Nephron progenitor cell (in vitro differentiated cells): ENCODE results near the gene ROBO3.

Source experiments
- DNase-seq: peaks from one replicate; pipeline ENCODE4 v3.0.0; 2021
- H3K27ac Mint-ChIP-seq: 2 replicates; pipeline ENCODE4 v1.8.0; 2021; ENCODE audit warnings: mild to moderate bottlenecking, moderate library complexity, mixed read lengths
- H3K27me3 Mint-ChIP-seq: 2 replicates; pipeline ENCODE4 v1.8.0; 2021; ENCODE audit warnings: mild to moderate bottlenecking, low read depth, mixed read lengths; ENCODE audit not compliant: poor library complexity
- H3K36me3 Mint-ChIP-seq: 2 replicates; pipeline ENCODE4 v1.8.0; 2021; ENCODE audit warnings: low read depth, mixed read lengths
- H3K4me1 Mint-ChIP-seq: 2 replicates; pipeline ENCODE4 v1.8.0; 2021; ENCODE audit warnings: mixed read lengths
- H3K4me3 Mint-ChIP-seq: 2 replicates; pipeline ENCODE4 v1.8.0; 2021; ENCODE audit warnings: mild to moderate bottlenecking, moderate library complexity, mixed read lengths
- H3K9me3 Mint-ChIP-seq: 2 replicates; pipeline ENCODE4 v1.8.0; 2021; ENCODE audit warnings: mild to moderate bottlenecking, moderate library complexity, mixed read lengths
- CTCF ChIP-seq: fragments of 200-600 bp; sonication (generic); IDR thresholded peaks from 2 replicates; pipeline ENCODE4 v1.5.0; 2021; ENCODE audit warnings: antibody characterized with exemption

Gene ROBO3

GRCh38 chr11:124825876-124826275 lies 39.4 kb upstream of the ROBO3 start:
- Mint-ChIP-seq H3K4me3 (no peak overlapping the region), H3K9me3 (no peaks in the 10 kb centered on the region), H3K36me3 (no peaks in the 10 kb centered on the region), H3K27ac (no peak overlapping the region), H3K27me3 (peaks cover 80% of the 10 kb centered on the region), H3K4me1 (no peaks in the 10 kb centered on the region)
- no peak for TF ChIP-seq CTCF
- no peak for DNase-seq

GRCh38 chr11:124829986-124830385 lies 35.2 kb upstream of the ROBO3 start:
- TF ChIP-seq CTCF, result no peak
- Mint-ChIP-seq H3K27me3 (peaks cover 76% of the 10 kb centered on the region), H3K4me3 (no peak overlapping the region), H3K4me1 (no peaks in the 10 kb centered on the region), H3K36me3 (no peaks in the 10 kb centered on the region), H3K27ac (no peak overlapping the region), H3K9me3 (no peaks in the 10 kb centered on the region)
- DNase-seq, result no peak

DNA sequence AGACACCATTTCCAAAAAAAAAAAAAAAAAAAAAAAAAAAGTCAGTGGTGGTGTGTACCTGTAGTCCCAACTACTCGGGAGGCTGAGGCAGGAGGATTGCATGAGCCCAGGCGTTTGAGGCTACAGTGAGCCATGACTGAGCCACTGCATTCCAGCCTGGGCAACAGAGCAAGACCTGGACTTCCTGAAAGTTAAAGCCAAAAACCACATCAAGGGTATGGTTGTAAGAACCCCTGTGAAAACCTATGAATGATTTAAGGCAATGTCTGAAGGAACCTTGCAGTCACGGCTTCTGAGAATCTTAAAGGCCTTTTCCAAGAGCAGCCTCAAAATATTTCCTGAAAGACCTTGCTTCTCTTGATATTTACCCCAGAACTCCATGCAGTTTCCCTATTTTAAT lies 34.5 kb upstream of the ROBO3 start:
- Mint-ChIP-seq H3K27ac (no peak overlapping the region), H3K4me1 (no peaks in the 10 kb centered on the region), H3K9me3 (no peaks in the 10 kb centered on the region), H3K4me3 (no peak overlapping the region), H3K36me3 (no peaks in the 10 kb centered on the region), H3K27me3 (peaks cover 80% of the 10 kb centered on the region)
- no peak for DNase-seq
- TF ChIP-seq CTCF, result no peak

GRCh38 chr11:124831897-124832296 lies 33.3 kb upstream of the ROBO3 start:
- Mint-ChIP-seq H3K36me3 (no peaks in the 10 kb centered on the region), H3K27me3 (peaks cover 79% of the 10 kb centered on the region), H3K4me3 (no peak overlapping the region), H3K9me3 (no peaks in the 10 kb centered on the region), H3K4me1 (peaks cover 4% of the 10 kb centered on the region), H3K27ac (no peak overlapping the region)
- no peak for TF ChIP-seq CTCF
- DNase-seq, result no peak

- Mint-ChIP-seq H3K4me1 (peaks cover 10% of the 10 kb centered on the region), H3K27me3 (peaks cover 81% of the 10 kb centered on the region)
Measured at GRCh38 chr11:124832571-124832970, 32.7 kb upstream of the ROBO3 start.

More at GRCh38 chr11:124832571-124832970, 32.7 kb upstream of the ROBO3 start:
- no peak for DNase-seq
- no peak for TF ChIP-seq CTCF
- H3K9me3 Mint-ChIP-seq, result no peaks in the 10 kb centered on the region
- no peak overlapping the region for H3K27ac Mint-ChIP-seq
- no peak overlapping the region for H3K4me3 Mint-ChIP-seq
- no peaks in the 10 kb centered on the region for H3K36me3 Mint-ChIP-seq
